ENCODE results near the gene GJC2. TPM values are rescaled to one million over a fixed set of nuclear protein-coding genes. Genes with fewer than 3 reads are reported as not detected.

The GJC2 gene
- polyA plus RNA-seq, 1 of the 3 experiments (the other 2 are of a cell fraction) = 0.92 TPM

DNA sequence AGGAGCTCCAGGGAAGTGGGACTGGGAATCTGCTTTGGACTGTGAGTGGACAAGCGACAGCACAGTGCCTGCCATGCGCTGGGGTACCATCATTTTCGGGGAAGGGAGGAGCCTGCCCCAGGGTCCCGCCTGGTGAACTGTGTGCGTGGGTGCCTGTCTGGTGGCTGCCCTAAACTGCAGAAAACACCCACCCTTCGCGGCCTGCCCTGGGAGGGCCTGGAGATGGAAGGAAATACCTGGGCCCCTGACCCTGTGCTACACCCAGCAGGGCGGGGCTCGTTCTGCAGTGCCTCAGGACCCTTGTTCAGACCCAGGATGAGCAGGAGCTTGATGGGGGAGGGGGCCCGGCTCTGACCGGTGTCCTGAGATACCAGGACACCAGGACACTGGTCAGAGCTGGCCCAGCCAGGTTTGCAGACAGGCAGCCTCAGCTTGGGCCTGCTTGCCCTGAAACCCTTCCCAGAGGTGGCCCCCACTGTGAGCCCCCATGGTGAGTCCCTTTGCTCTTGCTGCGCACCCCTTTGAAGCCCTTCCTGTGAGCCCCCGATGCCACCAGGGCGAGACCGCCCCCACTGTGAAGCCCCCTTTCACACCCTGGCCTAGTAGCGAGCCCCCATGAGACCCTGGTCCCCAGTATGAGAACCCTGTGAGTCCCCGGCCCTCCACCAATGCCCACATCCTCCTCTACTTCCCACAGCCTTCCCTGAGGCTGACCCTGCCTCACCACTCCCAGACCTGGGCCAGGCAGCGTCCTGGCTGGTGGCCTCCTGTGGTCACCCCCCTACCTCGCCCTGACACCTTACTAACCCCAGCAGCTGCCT, 2.6 kb downstream of the GJC2 start (continued):
- TF ChIP-seq CTCF (IDR thresholded peaks at IDR 0.05) (no peak), RCOR1 (IDR thresholded peaks at IDR 0.05; ENCODE audit: low read length) (no peak), MXI1 (IDR thresholded peaks at IDR 0.05; ENCODE audit: low read depth, low read length) (no peak), RAD21 (IDR thresholded peaks at IDR 0.05; ENCODE audit: low read length) (no peak), NFIC (IDR thresholded peaks at IDR 0.05; ENCODE audit: borderline replicate concordance) (no peak), MEF2A (IDR thresholded peaks at IDR 0.05; ENCODE audit: borderline replicate concordance, low read depth) (no peak), FOXJ3 (CRISPR knock-in tag; IDR thresholded peaks at IDR 0.05) (no peak), YY1 (IDR thresholded peaks at IDR 0.05; ENCODE audit: low read depth) (no peak), TAF1 (IDR thresholded peaks at IDR 0.05; ENCODE audit: borderline replicate concordance, low read depth, low read length) (no peak), FOSL2 (IDR thresholded peaks at IDR 0.05; ENCODE audit: borderline replicate concordance, low read depth) (no peak)
- TF ChIP-seq, protein P1, sequence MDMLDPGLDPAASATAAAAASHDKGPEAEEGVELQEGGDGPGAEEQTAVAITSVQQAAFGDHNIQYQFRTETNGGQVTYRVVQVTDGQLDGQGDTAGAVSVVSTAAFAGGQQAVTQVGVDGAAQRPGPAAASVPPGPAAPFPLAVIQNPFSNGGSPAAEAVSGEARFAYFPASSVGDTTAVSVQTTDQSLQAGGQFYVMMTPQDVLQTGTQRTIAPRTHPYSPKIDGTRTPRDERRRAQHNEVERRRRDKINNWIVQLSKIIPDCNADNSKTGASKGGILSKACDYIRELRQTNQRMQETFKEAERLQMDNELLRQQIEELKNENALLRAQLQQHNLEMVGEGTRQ (IDR thresholded peaks at IDR 0.05; ENCODE audit: borderline replicate concordance, low read depth, low read length) = no peak
- TF ChIP-seq, protein P2, sequence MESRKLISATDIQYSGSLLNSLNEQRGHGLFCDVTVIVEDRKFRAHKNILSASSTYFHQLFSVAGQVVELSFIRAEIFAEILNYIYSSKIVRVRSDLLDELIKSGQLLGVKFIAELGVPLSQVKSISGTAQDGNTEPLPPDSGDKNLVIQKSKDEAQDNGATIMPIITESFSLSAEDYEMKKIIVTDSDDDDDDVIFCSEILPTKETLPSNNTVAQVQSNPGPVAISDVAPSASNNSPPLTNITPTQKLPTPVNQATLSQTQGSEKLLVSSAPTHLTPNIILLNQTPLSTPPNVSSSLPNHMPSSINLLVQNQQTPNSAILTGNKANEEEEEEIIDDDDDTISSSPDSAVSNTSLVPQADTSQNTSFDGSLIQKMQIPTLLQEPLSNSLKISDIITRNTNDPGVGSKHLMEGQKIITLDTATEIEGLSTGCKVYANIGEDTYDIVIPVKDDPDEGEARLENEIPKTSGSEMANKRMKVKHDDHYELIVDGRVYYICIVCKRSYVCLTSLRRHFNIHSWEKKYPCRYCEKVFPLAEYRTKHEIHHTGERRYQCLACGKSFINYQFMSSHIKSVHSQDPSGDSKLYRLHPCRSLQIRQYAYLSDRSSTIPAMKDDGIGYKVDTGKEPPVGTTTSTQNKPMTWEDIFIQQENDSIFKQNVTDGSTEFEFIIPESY (IDR thresholded peaks at IDR 0.05; ENCODE audit: borderline replicate concordance, low read depth) = no peak

- Histone ChIP-seq H2AFZ (ENCODE audit: low read depth) (no peak overlapping the region), H3K27me3 (ENCODE audit: insufficient read depth) (no peaks in the 10 kb centered on the region), H3K4me2 (no peak overlapping the region), H3K9me2 (no peaks in the 10 kb centered on the region), H3K36me3 (replicated peaks in 1 of 2; ENCODE audit: control insufficient read depth in 1 of 2, insufficient read depth in 2 of 2, low read length in 1 of 2) (peaks cover 0 to 12% of the 10 kb centered on the region in 2 experiments), H4K20me1 (ENCODE audit: insufficient read depth) (0 out of 2 replicates have a peak, but pooled peaks cover 6% of the 10 kb centered on the region), H3K4me1 (ENCODE audit: control insufficient read depth in 1 of 2, insufficient read depth in 2 of 2, low read depth in 1 of 2, low read length in 1 of 2) (peaks cover 0 to 12% of the 10 kb centered on the region in 2 experiments; a peak in 1 of 4 replicates), H3K27ac (ENCODE audit: low read depth in 2 of 2, low read length in 1 of 2) (no peak overlapping the region), H3K9ac (no peak overlapping the region), H3K79me2 (ENCODE audit: insufficient read depth) (no peaks in the 10 kb centered on the region), H3F3A (replicated peaks; ENCODE audit: insufficient read depth) (no peaks in the 10 kb centered on the region), H3K4me3 (ENCODE audit: low read depth in 2 of 2, low read length in 1 of 2) (no peak overlapping the region), H3K9me3 (no peaks in the 10 kb centered on the region)
- ChIA-PET POLR2A (interaction anchor here (0.7 to 1.2 kb wide), 2 partner anchors 9 to 10 kb away, joined by 3 read pairs; no protein-coding TSS in a partner anchor), CTCF (interaction anchor here (1.8 kb wide), 1 partner anchor 12 kb away, joined by 5 read pairs; no protein-coding TSS in a partner anchor)
- WGBS (ENCODE audit: low lambda C conversion rate) = 97% methylated on average over 3 of the region's 3 CpGs
- TF ChIP-seq GATA2 (CRISPR knock-in tag; IDR thresholded peaks at IDR 0.05) = no peak
- TF ChIP-seq POLR2AphosphoS5 (IDR thresholded peaks at IDR 0.05; ENCODE audit: low read depth, low read length) = no peak
- TF ChIP-seq EZH2phosphoT487 (IDR thresholded peaks at IDR 0.05; ENCODE audit: borderline replicate concordance, low read depth) = no peak
- no peak for TF ChIP-seq TCF12 (IDR thresholded peaks at IDR 0.05)
- TF ChIP-seq, protein P2 (IDR thresholded peaks at IDR 0.05; ENCODE audit: borderline replicate concordance, low read depth) = no peak
- no peak for TF ChIP-seq JUND (IDR thresholded peaks at IDR 0.05)
- DNase-seq = no peak
Measured at GRCh38 chr1:228152918-228153258, 3.2 kb downstream of the GJC2 start.
